Measurements from ENCODE around the gene PTGES3L. TPM values are rescaled to one million over a fixed set of nuclear protein-coding genes. Genes with fewer than 3 reads are reported as not detected.

Gene PTGES3L
- total and polyA plus RNA-seq, 2 of the 13 experiments (the other 11 are each of a cell fraction or from before 2014, with no cell fraction given) = 1.2 to 2.9 TPM

GRCh38 chr17:42980274-42980765 lies 440 bp upstream of the PTGES3L start, which contains the start of gene RUNDC1 (continued):
- TF ChIP-seq ATF6 (CRISPR knock-in tag; conservative IDR thresholded peaks at IDR 0.05) (no peak), ZNF839 (CRISPR knock-in tag; IDR thresholded peaks at IDR 0.05; ENCODE audit: borderline replicate concordance) (no peak), ZNF180 (CRISPR knock-in tag; IDR thresholded peaks at IDR 0.05; ENCODE audit: borderline replicate concordance, low read depth) (no peak), ZNF563 (CRISPR knock-in tag; IDR thresholded peaks at IDR 0.05) (no peak), ZBTB39 (CRISPR knock-in tag; IDR thresholded peaks at IDR 0.05) (peak; percentile 12; the same call in 1 of the 2 replicates), ZSCAN25 (CRISPR knock-in tag; IDR thresholded peaks at IDR 0.05) (no peak), SETDB1 (CRISPR knock-in tag; IDR thresholded peaks at IDR 0.05; ENCODE audit: borderline replicate concordance) (no peak), ZNF749 (CRISPR knock-in tag; IDR thresholded peaks at IDR 0.05; ENCODE audit: borderline replicate concordance) (no peak; the same call in 1 of the 2 replicates), ARID2 (CRISPR knock-in tag; IDR thresholded peaks at IDR 0.05; ENCODE audit: borderline replicate concordance) (no peak), AGO1 (IDR thresholded peaks at IDR 0.05; ENCODE audit: low read depth, low read length, poor library complexity, severe bottlenecking) (peak; percentile 79), ZNF616 (CRISPR knock-in tag; IDR thresholded peaks at IDR 0.05; ENCODE audit: low read depth) (no peak), TBP (CRISPR knock-in tag; IDR thresholded peaks at IDR 0.05) (no peak), SALL1 (CRISPR knock-in tag; IDR thresholded peaks at IDR 0.05) (no peak; the same call in 1 of the 2 replicates), TFAP4 (IDR thresholded peaks at IDR 0.05; ENCODE audit: borderline replicate concordance, low read depth) (no peak; the same call in 1 of the 2 replicates), ZMAT5 (CRISPR knock-in tag; IDR thresholded peaks at IDR 0.05; ENCODE audit: borderline replicate concordance, low read depth) (no peak), ZNF772 (CRISPR knock-in tag; IDR thresholded peaks at IDR 0.05) (no peak; the same call in 1 of the 2 replicates), NCOA2 (CRISPR knock-in tag; IDR thresholded peaks at IDR 0.05) (0 out of 2 replicates have a peak, but pooled peaks have one; percentile 21), NFIB (CRISPR knock-in tag; IDR thresholded peaks at IDR 0.05; ENCODE audit: borderline replicate concordance) (no peak), ETV5 (CRISPR knock-in tag; IDR thresholded peaks at IDR 0.05; ENCODE audit: borderline replicate concordance) (peak; percentile 64), ZNF781 (CRISPR knock-in tag; IDR thresholded peaks at IDR 0.05; ENCODE audit: borderline replicate concordance, not compliant biosample characterization) (no peak), HINFP (CRISPR knock-in tag; IDR thresholded peaks at IDR 0.05; ENCODE audit: low read depth) (no peak), HNRNPUL1 (IDR thresholded peaks at IDR 0.05; ENCODE audit: low read depth, low read length) (no peak)

Data from HepG2 (cell line).